ENCODE measurements around the gene NEK1. TPM values are rescaled to one million over a fixed set of nuclear protein-coding genes. Genes with fewer than 3 reads are reported as not detected.

Gene NEK1
- total and polyA plus RNA-seq, 2 donors (not counting 3 experiments of a cell fraction or from before 2014, with no cell fraction given): 2.6 to 10.1 TPM

GRCh38 chr4:169530048-169530447 is 82.3 kb downstream of the NEK1 start:
- POLR2A ChIA-PET: no interaction called here
- Histone ChIP-seq H3K9me1 (replicated peaks; ENCODE audit: control insufficient read depth, extremely low read depth, insufficient read depth, low read length) (no peaks in the 10 kb centered on the region), H3K4me2 (ENCODE audit: insufficient read depth, low read length) (no peak overlapping the region), H3K27me3 (ENCODE audit: control insufficient read depth in 2 of 2, insufficient read depth in 2 of 2, low read length in 2 of 2) (no peaks in the 10 kb centered on the region), H2AFZ (ENCODE audit: low read depth, low read length) (no peak overlapping the region), H3K9me3 (replicated peaks; ENCODE audit: control insufficient read depth, insufficient read depth, low read length) (no peaks in the 10 kb centered on the region), H3K9ac (replicated peaks; ENCODE audit: extremely low read depth, insufficient read depth, low read length) (no peak overlapping the region), H4K20me1 (replicated peaks; ENCODE audit: control insufficient read depth, extremely low read depth, insufficient read depth, low read length) (no peaks in the 10 kb centered on the region), H3K4me1 (ENCODE audit: control insufficient read depth, extremely low read depth, insufficient read depth, low read length) (no peaks in the 10 kb centered on the region), H3K27ac (ENCODE audit: insufficient read depth, low read depth, low read length) (no peak overlapping the region), H3K36me3 (ENCODE audit: control insufficient read depth in 2 of 2, extremely low read depth in 1 of 2, insufficient read depth in 2 of 2, low read length in 2 of 2) (no peaks in the 10 kb centered on the region), H3K4me3 (replicated peaks in 1 of 3; ENCODE audit: insufficient read depth in 1 of 3, low read depth in 1 of 3, low read length in 3 of 3) (no peak overlapping the region), H3K79me2 (ENCODE audit: control insufficient read depth, insufficient read depth, low read length) (no peaks in the 10 kb centered on the region)
- TF ChIP-seq EZH2 (IDR thresholded peaks at IDR 0.05; ENCODE audit: borderline replicate concordance, low read depth, low read length, severe bottlenecking): no peak
- no peak for TF ChIP-seq JUN (IDR thresholded peaks at IDR 0.05; ENCODE audit: borderline replicate concordance, insufficient read depth, insufficient read length, low read depth)
- no peak for FAIRE-seq
- dilution Hi-C loops (cut with MboI; ENCODE audit: extremely low pct_ligation_motif_present, low sequenced_read_pairs): no loop called here
- CTCF ChIA-PET: no interaction called here
- intact Hi-C loops (cut with micrococcal nuclease): no loop called here
- no peak for DNase-seq (ENCODE audit: low read depth, low spot score)
- no TSS peak for BruUV-seq (replicated peaks)

- H3K4me3 ChIP-seq (replicated peaks in 1 of 3; ENCODE audit: insufficient read depth in 1 of 3, low read depth in 1 of 3, low read length in 3 of 3): no peak overlapping the region
- ChIA-PET CTCF (no interaction called here), POLR2A (no interaction called here)
- H3K79me2 ChIP-seq (ENCODE audit: control insufficient read depth, insufficient read depth, low read length): no peaks in the 10 kb centered on the region
- intact Hi-C loops (cut with micrococcal nuclease) (no loop called here), dilution Hi-C loops (cut with MboI; ENCODE audit: extremely low pct_ligation_motif_present, low sequenced_read_pairs) (no loop called here)
- H3K9ac ChIP-seq (replicated peaks; ENCODE audit: extremely low read depth, insufficient read depth, low read length): no peak overlapping the region
- no peak for FAIRE-seq
- no peak overlapping the region for H2AFZ ChIP-seq (ENCODE audit: low read depth, low read length)
- TF ChIP-seq MAX (IDR thresholded peaks at IDR 0.05; ENCODE audit: insufficient read depth, insufficient read length): no peak
- no peak for TF ChIP-seq MYC (IDR thresholded peaks at IDR 0.05; ENCODE audit: low read depth, low read length)
- TF ChIP-seq GATA2 (IDR thresholded peaks at IDR 0.05; ENCODE audit: insufficient read depth, insufficient read length, low read depth, low read length): no peak
- H3K27me3 ChIP-seq (ENCODE audit: control insufficient read depth in 2 of 2, insufficient read depth in 2 of 2, low read length in 2 of 2): no peaks in the 10 kb centered on the region
- no peaks in the 10 kb centered on the region for H3K9me3 ChIP-seq (replicated peaks; ENCODE audit: control insufficient read depth, insufficient read depth, low read length)
- H3K4me1 ChIP-seq (ENCODE audit: control insufficient read depth, extremely low read depth, insufficient read depth, low read length): no peaks in the 10 kb centered on the region
- DNase-seq (ENCODE audit: low read depth, low spot score): no peak
- H3K27ac ChIP-seq (ENCODE audit: insufficient read depth, low read depth, low read length): no peak overlapping the region
- H3K4me2 ChIP-seq (ENCODE audit: insufficient read depth, low read length): no peak overlapping the region
- no TSS peak for BruUV-seq (replicated peaks)
- no peaks in the 10 kb centered on the region for H4K20me1 ChIP-seq (replicated peaks; ENCODE audit: control insufficient read depth, extremely low read depth, insufficient read depth, low read length)
- H3K9me1 ChIP-seq (replicated peaks; ENCODE audit: control insufficient read depth, extremely low read depth, insufficient read depth, low read length): no peaks in the 10 kb centered on the region
- H3K36me3 ChIP-seq (ENCODE audit: control insufficient read depth in 2 of 2, extremely low read depth in 1 of 2, insufficient read depth in 2 of 2, low read length in 2 of 2): no peaks in the 10 kb centered on the region
These were observed 88.6 kb downstream of the NEK1 start for GRCh38 chr4:169523796-169524195.

Data from endothelial cell of umbilical vein (primary cell).